ENCODE results near the gene GXYLT1.

GXYLT1 gene

GRCh38 chr12:42084522-42084921, 60.2 kb downstream of the GXYLT1 start:
- no peak overlapping the region for H3K27ac ChIP-seq (replicated peaks)
- no peaks in the 10 kb centered on the region for H3K27me3 ChIP-seq (ENCODE audit: insufficient read depth, poor library complexity, severe bottlenecking)
- H3K4me3 ChIP-seq (replicated peaks; ENCODE audit: insufficient read depth, low read length): no peak overlapping the region
- TF ChIP-seq SPI1 (IDR thresholded peaks at IDR 0.05; ENCODE audit: borderline replicate concordance, low read depth) (no peak), CTCF (IDR thresholded peaks at IDR 0.05; ENCODE audit: insufficient read depth, low read length) (no peak), REST (IDR thresholded peaks at IDR 0.05; ENCODE audit: insufficient replicate concordance, low read depth) (no peak), GABPA (IDR thresholded peaks at IDR 0.05; ENCODE audit: low read depth) (no peak), POLR2AphosphoS5 (IDR thresholded peaks at IDR 0.05; ENCODE audit: low read depth) (no peak)
- DNase-seq (ENCODE audit: low read depth in 1 of 2, low spot score in 1 of 2): no peak

- DNase-seq (ENCODE audit: low read depth in 1 of 2, low spot score in 1 of 2): no peak
- H3K27ac ChIP-seq (replicated peaks): no peak overlapping the region
- TF ChIP-seq REST (IDR thresholded peaks at IDR 0.05; ENCODE audit: insufficient replicate concordance, low read depth) (no peak), CTCF (IDR thresholded peaks at IDR 0.05; ENCODE audit: insufficient read depth, low read length) (no peak), POLR2AphosphoS5 (IDR thresholded peaks at IDR 0.05; ENCODE audit: low read depth) (no peak), GABPA (IDR thresholded peaks at IDR 0.05; ENCODE audit: low read depth) (no peak), SPI1 (IDR thresholded peaks at IDR 0.05; ENCODE audit: borderline replicate concordance, low read depth) (no peak)
- no peak overlapping the region for H3K4me3 ChIP-seq (replicated peaks; ENCODE audit: insufficient read depth, low read length)
- H3K27me3 ChIP-seq (ENCODE audit: insufficient read depth, poor library complexity, severe bottlenecking): no peaks in the 10 kb centered on the region
Observed at GRCh38 chr12:42076976-42077375, 67.7 kb downstream of the GXYLT1 start.

GRCh38 chr12:42070036-42070435, 74.6 kb downstream of the GXYLT1 start:
- H3K4me3 ChIP-seq (replicated peaks; ENCODE audit: insufficient read depth, low read length): no peak overlapping the region
- H3K27ac ChIP-seq (replicated peaks): no peak overlapping the region
- no peak for DNase-seq (ENCODE audit: low read depth in 1 of 2, low spot score in 1 of 2)
- TF ChIP-seq POLR2AphosphoS5 (IDR thresholded peaks at IDR 0.05; ENCODE audit: low read depth) (no peak), REST (IDR thresholded peaks at IDR 0.05; ENCODE audit: insufficient replicate concordance, low read depth) (no peak), SPI1 (IDR thresholded peaks at IDR 0.05; ENCODE audit: borderline replicate concordance, low read depth) (no peak), CTCF (IDR thresholded peaks at IDR 0.05; ENCODE audit: insufficient read depth, low read length) (no peak), GABPA (IDR thresholded peaks at IDR 0.05; ENCODE audit: low read depth) (no peak)
- H3K27me3 ChIP-seq (ENCODE audit: insufficient read depth, poor library complexity, severe bottlenecking): no peaks in the 10 kb centered on the region
